HUES48 (cell line): ENCODE measurements around the gene RNU2-63P.
"Not testable (repeated sequence)": the region's sequence is repeated elsewhere in the genome, so short reads cannot be mapped to it uniquely, and the experiment has no call there.

Experiments
- H3K27ac ChIP-seq: one replicate; pipeline ENCODE4 v1.7.0; 2013; ENCODE audit warnings: low read depth, low read length, inconsistent platforms
- H3K27me3 ChIP-seq: 2 replicates; pipeline ENCODE4 v1.6.1; 2013; ENCODE audit warnings: mild to moderate bottlenecking, low read length; ENCODE audit not compliant: control insufficient read depth, insufficient read depth
- H3K36me3 ChIP-seq: 2 replicates; pipeline ENCODE4 v1.6.1; 2013; ENCODE audit warnings: low read length; ENCODE audit not compliant: control insufficient read depth, insufficient read depth
- H3K4me1 ChIP-seq: 2 replicates; pipeline ENCODE4 v1.6.1; 2013; ENCODE audit warnings: mild to moderate bottlenecking, low read length; ENCODE audit not compliant: control insufficient read depth, insufficient read depth
- H3K4me3 ChIP-seq: 2 replicates; pipeline ENCODE4 v1.5.1; 2013; ENCODE audit warnings: mild to moderate bottlenecking, low read depth, low read length
- H3K9ac ChIP-seq: 2 replicates; pipeline ENCODE4 v1.6.1; 2013; ENCODE audit warnings: mild to moderate bottlenecking, low read depth, low read length, moderate library complexity
- H3K9me3 ChIP-seq: 2 replicates; pipeline ENCODE4 v1.6.1; 2013; ENCODE audit warnings: low read length; ENCODE audit not compliant: control insufficient read depth, insufficient read depth

The RNU2-63P gene

DNA sequence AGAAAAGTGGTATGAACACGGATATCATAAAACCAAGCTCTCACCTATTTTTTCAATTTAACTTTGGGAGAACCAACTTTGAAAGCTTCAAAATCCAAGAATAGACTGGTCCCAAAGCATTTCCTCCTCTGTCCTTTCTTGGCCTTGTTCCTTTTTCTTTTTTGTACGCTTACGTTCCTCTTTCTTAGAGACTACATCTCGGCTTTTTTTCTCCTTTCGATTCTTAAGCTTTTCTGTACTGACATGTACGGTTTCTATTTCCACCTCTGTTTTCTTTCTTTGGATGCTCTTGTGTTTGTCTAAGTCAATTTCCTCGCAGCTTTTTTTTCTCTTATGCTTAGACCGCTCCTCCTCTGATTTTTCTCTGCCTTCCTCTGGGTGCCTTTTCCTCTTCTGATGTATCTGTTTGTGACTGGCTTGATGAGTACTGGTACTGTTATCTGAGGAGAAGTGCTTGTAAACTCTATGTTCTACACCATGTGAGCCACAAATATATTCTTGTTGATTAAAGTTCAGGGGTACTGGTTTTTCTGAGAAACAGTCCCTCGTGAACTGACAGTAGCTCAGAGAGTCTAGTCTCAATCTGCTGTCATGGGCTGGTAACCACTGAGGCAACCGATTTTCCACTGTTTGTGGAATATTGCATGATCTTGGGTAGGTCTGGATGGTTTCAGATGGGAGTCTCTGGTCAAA lies 11.5 kb upstream of the RNU2-63P start:
- Histone ChIP-seq H3K4me3 (no peak overlapping the region), H3K9ac (no peak overlapping the region)

DNA sequence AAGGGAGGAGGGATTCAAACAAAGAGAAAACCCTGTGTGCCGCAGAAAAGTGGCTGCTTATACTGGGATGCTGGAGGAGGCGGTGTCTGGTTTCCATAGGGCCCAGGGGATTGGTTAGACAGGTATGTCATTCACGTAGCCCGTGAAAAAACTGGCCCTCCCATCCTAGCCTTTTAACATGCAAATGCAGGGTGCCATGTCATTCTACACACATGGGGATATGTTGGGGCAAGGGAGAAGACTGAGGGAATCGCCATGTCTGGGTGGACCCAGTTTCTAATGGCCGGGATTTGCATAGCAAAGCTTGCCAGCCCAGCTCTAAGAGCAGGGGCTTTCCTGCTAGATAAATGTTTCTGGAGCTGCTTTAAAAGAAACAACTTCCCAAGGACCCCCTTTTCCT lies 8.2 kb upstream of the RNU2-63P start:
- 0 out of 2 replicates have a peak overlapping the region, but pooled peaks have one; percentile 13 for H3K9ac ChIP-seq

More for the DNA sequence above, 11.5 kb upstream of the RNU2-63P start:
- H3K27me3 ChIP-seq = no peaks in the 10 kb centered on the region
- peaks cover 17% of the 10 kb centered on the region for H3K36me3 ChIP-seq
- no peak overlapping the region for H3K27ac ChIP-seq
- H3K9me3 ChIP-seq = no peaks in the 10 kb centered on the region
- H3K4me1 ChIP-seq = peaks cover 21% of the 10 kb centered on the region

DNA sequence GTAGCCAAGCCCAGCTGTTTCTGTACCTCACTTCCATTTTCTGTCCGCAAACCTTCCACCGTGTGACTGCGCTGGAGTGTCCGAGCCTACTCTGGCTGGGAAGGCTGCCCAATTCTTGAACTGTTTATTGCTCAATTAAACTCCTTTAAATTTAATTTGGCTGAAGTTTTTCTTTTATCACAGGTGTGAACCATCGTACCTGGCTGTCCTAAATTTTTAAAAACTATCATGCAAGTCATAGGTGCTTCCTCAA lies 6.2 kb upstream of the RNU2-63P start:
- H3K27ac ChIP-seq = no peak overlapping the region
- H3K4me1 ChIP-seq = peaks cover 24% of the 10 kb centered on the region
- no peaks in the 10 kb centered on the region; the same call in 1 of the 2 replicates for H3K9me3 ChIP-seq
- H3K4me3 ChIP-seq = no peak overlapping the region
- no peak overlapping the region for H3K9ac ChIP-seq
- no peaks in the 10 kb centered on the region for H3K36me3 ChIP-seq
- no peaks in the 10 kb centered on the region for H3K27me3 ChIP-seq

More for the DNA sequence above, 8.2 kb upstream of the RNU2-63P start:
- peaks cover 23% of the 10 kb centered on the region for H3K4me1 ChIP-seq
- no peaks in the 10 kb centered on the region; the same call in 1 of the 2 replicates for H3K9me3 ChIP-seq
- H3K36me3 ChIP-seq = 0 out of 2 replicates have a peak, but pooled peaks cover 6% of the 10 kb centered on the region
- H3K4me3 ChIP-seq = peak overlapping the region; percentile 24; the same call in 1 of the 2 replicates
- H3K27me3 ChIP-seq = no peaks in the 10 kb centered on the region
- H3K27ac ChIP-seq = peak overlapping the region; percentile 79

- Histone ChIP-seq H3K4me1 (peaks cover 24% of the 10 kb centered on the region), H3K4me3 (no peak overlapping the region), H3K27me3 (no peaks in the 10 kb centered on the region), H3K9ac (no peak overlapping the region), H3K36me3 (no peaks in the 10 kb centered on the region), H3K27ac (no peak overlapping the region), H3K9me3 (no peaks in the 10 kb centered on the region; the same call in 1 of the 2 replicates)
Observed at GRCh38 chr2:88019985-88020384, 3.6 kb upstream of the RNU2-63P start.

DNA sequence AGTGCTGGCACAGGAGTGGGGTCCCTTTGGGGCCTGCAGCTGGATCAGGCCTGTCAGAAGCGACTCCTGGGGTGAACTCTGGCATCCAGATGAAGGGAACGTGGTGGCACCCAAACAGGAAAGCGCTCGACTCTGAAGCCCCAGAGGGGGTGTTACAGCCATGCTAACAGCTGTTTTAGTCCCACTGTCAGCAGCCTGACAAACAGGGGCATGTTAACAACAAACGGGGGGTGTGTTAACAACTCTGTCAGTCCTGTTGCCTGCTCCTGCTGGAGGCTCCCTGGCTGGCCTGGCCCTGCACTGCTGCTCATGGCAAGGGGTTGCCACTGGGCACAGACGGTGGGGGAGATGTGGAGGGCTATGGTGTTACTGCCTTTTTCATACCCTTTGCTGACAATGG lies 2.6 kb upstream of the RNU2-63P start:
- H3K36me3 ChIP-seq = no peaks in the 10 kb centered on the region
- H3K27ac ChIP-seq = peak overlapping the region; percentile 28
- no peaks in the 10 kb centered on the region for H3K27me3 ChIP-seq
- H3K9me3 ChIP-seq = no peaks in the 10 kb centered on the region; the same call in 1 of the 2 replicates
- no peak overlapping the region for H3K9ac ChIP-seq
- peaks cover 19% of the 10 kb centered on the region for H3K4me1 ChIP-seq
- no peak overlapping the region for H3K4me3 ChIP-seq

DNA sequence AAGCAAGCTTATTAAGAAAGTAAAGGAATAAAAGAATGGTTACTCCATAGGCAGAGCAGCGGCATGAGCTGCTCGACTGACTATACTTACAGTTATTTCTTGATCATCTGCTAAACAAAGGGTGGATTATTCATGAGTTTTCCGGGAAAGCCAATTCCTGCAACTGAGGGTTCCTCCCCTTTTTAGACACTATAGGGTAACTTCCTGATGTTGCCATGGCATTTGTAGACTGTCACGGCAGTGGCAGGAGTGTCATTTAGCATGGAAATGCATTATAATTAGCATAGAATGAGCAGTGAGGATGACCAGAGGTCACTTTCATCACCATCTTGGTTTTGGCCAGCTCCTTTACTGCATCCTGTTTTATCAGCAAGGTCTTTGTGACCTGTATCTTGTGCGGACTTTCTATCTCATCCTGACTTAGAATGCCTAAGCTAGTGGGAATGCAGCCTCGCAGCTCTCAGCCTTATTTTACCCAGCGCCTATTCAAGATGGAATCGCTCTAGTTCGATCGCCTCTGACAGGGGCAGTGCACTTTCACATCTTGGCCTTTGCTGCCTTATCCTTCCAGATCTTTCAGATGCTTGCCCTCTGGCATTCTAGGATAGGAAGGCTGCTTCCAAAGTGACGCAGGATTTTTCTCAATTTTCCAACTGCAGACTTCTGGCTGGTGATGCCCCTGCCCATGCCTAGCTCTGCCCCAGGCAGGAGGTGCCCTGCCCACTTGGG lies 1.9 kb upstream of the RNU2-63P start:
- H3K4me1 ChIP-seq = peaks cover 16% of the 10 kb centered on the region
- not testable (repeated sequence) for H3K9ac ChIP-seq, H3K36me3 ChIP-seq, H3K27ac ChIP-seq, H3K27me3 ChIP-seq, H3K4me3 ChIP-seq, H3K9me3 ChIP-seq

DNA sequence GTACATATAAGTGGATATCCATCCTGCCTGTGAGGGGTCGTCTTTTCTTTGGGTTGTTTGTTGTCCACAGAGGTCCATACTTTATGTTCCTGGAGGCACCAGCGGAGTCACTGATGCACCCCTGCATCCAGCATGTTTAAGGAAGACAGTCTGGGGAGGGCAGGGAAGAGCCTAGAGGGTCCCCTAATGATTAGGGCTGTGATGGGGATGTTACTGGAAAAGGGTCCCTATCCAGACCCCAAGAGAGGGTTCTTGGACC lies 1.4 kb upstream of the RNU2-63P start:
- not testable (repeated sequence) for H3K36me3 ChIP-seq, H3K9me3 ChIP-seq, H3K27me3 ChIP-seq, H3K9ac ChIP-seq, H3K27ac ChIP-seq
- Histone ChIP-seq H3K4me3 (peak overlapping the region; percentile 84), H3K4me1 (peaks cover 16% of the 10 kb centered on the region)

DNA sequence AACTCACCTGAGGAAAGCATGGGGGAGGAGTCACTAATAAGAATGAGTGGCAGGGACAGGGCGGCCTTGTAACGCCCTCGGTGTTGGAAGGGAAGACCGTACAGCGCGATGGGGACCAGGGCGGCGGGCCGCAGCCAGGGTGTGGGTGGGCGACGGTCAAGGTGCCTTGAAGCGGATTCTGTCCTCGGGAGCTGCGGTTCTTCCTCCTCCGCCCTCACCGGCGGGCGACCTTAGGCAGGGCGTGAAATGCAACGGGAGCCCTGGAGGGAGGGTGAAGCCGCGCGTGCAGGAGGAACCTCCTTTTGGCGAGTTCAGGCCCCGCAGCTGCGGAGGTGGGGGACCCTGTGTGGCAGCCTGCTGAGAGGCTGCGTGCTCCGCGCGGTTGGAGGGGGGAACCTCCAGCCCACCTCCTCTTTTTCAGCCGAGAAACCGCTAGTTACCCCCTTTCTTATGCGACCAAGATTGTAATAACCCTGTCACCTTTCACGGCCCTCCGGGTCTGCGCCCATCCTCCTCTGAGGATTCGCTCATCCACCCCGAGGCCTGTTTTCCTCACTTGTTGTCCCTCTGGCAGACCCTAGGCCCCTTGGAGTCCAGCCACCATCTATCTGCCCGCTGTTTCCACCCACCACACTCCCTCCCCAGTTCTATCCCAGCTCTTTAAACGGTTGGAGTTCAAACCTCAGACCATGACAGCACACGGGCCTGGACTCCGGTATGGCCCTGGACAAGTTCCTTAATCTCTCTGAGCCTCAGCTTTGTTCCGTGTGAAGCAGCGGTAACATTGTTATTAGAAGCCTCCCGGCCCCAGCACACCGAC lies 823 bp upstream of the RNU2-63P start:
- H3K4me3 ChIP-seq = peak overlapping the region; percentile 84
- no peaks in the 10 kb centered on the region; the same call in 1 of the 2 replicates for H3K9me3 ChIP-seq
- H3K27me3 ChIP-seq = no peaks in the 10 kb centered on the region
- peak overlapping the region; percentile 94 for H3K9ac ChIP-seq
- peaks cover 16% of the 10 kb centered on the region for H3K4me1 ChIP-seq
- peak overlapping the region; percentile 94 for H3K27ac ChIP-seq
- H3K36me3 ChIP-seq = no peaks in the 10 kb centered on the region

- no peaks in the 10 kb centered on the region for H3K9me3 ChIP-seq
- H3K9ac ChIP-seq = no peak overlapping the region
- no peak overlapping the region for H3K4me3 ChIP-seq
Observed at GRCh38 chr2:88011011-88011410, 5.3 kb downstream of the RNU2-63P start.

DNA sequence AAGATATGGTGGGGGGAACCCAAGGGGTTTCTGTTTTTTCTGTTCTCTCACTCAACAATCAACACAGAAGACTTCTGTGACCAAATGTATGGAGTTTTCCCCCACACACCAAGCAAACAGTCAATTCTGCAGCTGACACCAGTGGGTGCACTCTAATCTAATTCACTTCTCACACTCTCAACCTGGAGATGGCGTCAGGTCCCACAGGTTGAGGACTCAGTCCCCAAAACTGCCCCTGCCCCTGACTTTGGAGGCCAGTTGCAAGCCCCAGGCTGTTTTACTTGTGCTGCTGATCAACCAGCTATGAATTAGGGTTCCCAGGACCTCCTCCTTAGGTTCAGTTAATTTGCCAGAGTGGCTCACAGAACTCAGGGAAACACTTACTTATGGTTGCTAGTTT lies 6.2 kb downstream of the RNU2-63P start:
- H3K4me3 ChIP-seq = no peak overlapping the region
- no peak overlapping the region for H3K27ac ChIP-seq
- 0 out of 2 replicates have a peak, but pooled peaks cover 5% of the 10 kb centered on the region for H3K4me1 ChIP-seq
- no peaks in the 10 kb centered on the region for H3K9me3 ChIP-seq
- H3K27me3 ChIP-seq = no peaks in the 10 kb centered on the region
- H3K9ac ChIP-seq = no peak overlapping the region
- no peaks in the 10 kb centered on the region for H3K36me3 ChIP-seq

More at GRCh38 chr2:88011011-88011410, 5.3 kb downstream of the RNU2-63P start:
- 0 out of 2 replicates have a peak, but pooled peaks cover 5% of the 10 kb centered on the region for H3K4me1 ChIP-seq
- H3K27me3 ChIP-seq = no peaks in the 10 kb centered on the region
- H3K27ac ChIP-seq = no peak overlapping the region
- no peaks in the 10 kb centered on the region for H3K36me3 ChIP-seq
